GM21737 (cell line): Measurements from ENCODE around the gene AHCYL1.
A peak's percentile ranks its signal among the peaks of the same experiment; 100 is the strongest.
"Not testable (repeated sequence)": the region's sequence is repeated elsewhere in the genome, so short reads cannot be mapped to it uniquely, and the experiment has no call there.

Experiments used
- ATAC-seq: cut with Tn5 transposase; IDR thresholded peaks from one replicate; pipeline ENCODE4 v1.9.1; 2021; ENCODE audit warnings: mild to moderate bottlenecking, moderate library complexity; ENCODE audit not compliant: unreplicated experiment

AHCYL1 gene

GRCh38 chr1:109984456-109985246, at the start of gene AHCYL1:
AHCYL1 (plus strand) TSS chr1:109984765; CDS start chr1:109985053, 288 bp downstream.
- ATAC-seq, result peak; percentile 96

GRCh38 chr1:109935451-109935900, 49.1 kb upstream of the AHCYL1 start:
- ATAC-seq, result no peak

GRCh38 chr1:109937738-109938137, 46.8 kb upstream of the AHCYL1 start:
- ATAC-seq, result no peak

GRCh38 chr1:109938556-109938955, 46.0 kb upstream of the AHCYL1 start:
- no peak for ATAC-seq

GRCh38 chr1:109942434-109942833, 42.1 kb upstream of the AHCYL1 start:
- ATAC-seq, result no peak

- ATAC-seq, result no peak
Observed at GRCh38 chr1:109944541-109944940, 40.0 kb upstream of the AHCYL1 start.

- ATAC-seq, result no peak
Observed at GRCh38 chr1:109946511-109946910, 38.1 kb upstream of the AHCYL1 start.

- no peak for ATAC-seq
Observed at GRCh38 chr1:109947582-109948284, 36.8 kb upstream of the AHCYL1 start.

- no peak for ATAC-seq
Observed at GRCh38 chr1:109948285-109948630, 36.3 kb upstream of the AHCYL1 start.

- ATAC-seq, result no peak
Observed at GRCh38 chr1:109950038-109950437, 34.5 kb upstream of the AHCYL1 start.

GRCh38 chr1:109950509-109950908, 34.1 kb upstream of the AHCYL1 start:
- ATAC-seq, result no peak

GRCh38 chr1:109951501-109951900, 33.1 kb upstream of the AHCYL1 start:
- not testable (repeated sequence) for ATAC-seq

GRCh38 chr1:109954041-109954512, 30.5 kb upstream of the AHCYL1 start:
- no peak for ATAC-seq

GRCh38 chr1:109959632-109959973, 25.0 kb upstream of the AHCYL1 start:
- no peak for ATAC-seq

GRCh38 chr1:109959974-109960744, 24.4 kb upstream of the AHCYL1 start:
- ATAC-seq, result no peak

- ATAC-seq, result no peak
Observed at GRCh38 chr1:109960745-109961094, 23.8 kb upstream of the AHCYL1 start.

GRCh38 chr1:109963864-109964263, 20.7 kb upstream of the AHCYL1 start:
- ATAC-seq, result no peak

- no peak for ATAC-seq
Observed at GRCh38 chr1:109969146-109969829, 15.3 kb upstream of the AHCYL1 start.

- no peak for ATAC-seq
Observed at GRCh38 chr1:109969907-109970306, 14.7 kb upstream of the AHCYL1 start.

GRCh38 chr1:109971559-109971958, 13.0 kb upstream of the AHCYL1 start:
- ATAC-seq, result no peak

GRCh38 chr1:109974191-109974590, 10.4 kb upstream of the AHCYL1 start:
- ATAC-seq, result no peak
